Measurements from ENCODE around the gene CSTB.
A peak's percentile ranks its signal among the peaks of the same experiment; 100 is the strongest.

Gene CSTB

GRCh38 chr21:43809853-43810504 lies 33.9 kb upstream of the CSTB start:
- Histone ChIP-seq H3K27ac (ENCODE audit: poor library complexity, severe bottlenecking) (no peak overlapping the region), H3K4me3 (ENCODE audit: severe bottlenecking) (no peak overlapping the region), H3K9me3 (ENCODE audit: severe bottlenecking) (no peaks in the 10 kb centered on the region), H3K36me3 (ENCODE audit: low read depth) (peaks cover 3% of the 10 kb centered on the region; the same call in 1 of the 2 replicates), H3K27me3 (ENCODE audit: insufficient read depth, poor library complexity, severe bottlenecking) (no peaks in the 10 kb centered on the region), H3K4me1 (ENCODE audit: insufficient read depth, poor library complexity, severe bottlenecking) (peaks cover 15% of the 10 kb centered on the region)
- DNase-seq (ENCODE audit: low spot score) (no peak), ATAC-seq (ENCODE audit: low read depth) (no peak)
- TF ChIP-seq CTCF (IDR thresholded peaks at IDR 0.05; ENCODE audit: poor library complexity, severe bottlenecking) = no peak

GRCh38 chr21:43809346-43809799 lies 33.3 kb upstream of the CSTB start:
- Histone ChIP-seq H3K4me1 (ENCODE audit: insufficient read depth, poor library complexity, severe bottlenecking) (peaks cover 15% of the 10 kb centered on the region), H3K36me3 (ENCODE audit: low read depth) (peaks cover 3% of the 10 kb centered on the region; the same call in 1 of the 2 replicates), H3K27ac (ENCODE audit: poor library complexity, severe bottlenecking) (no peak overlapping the region), H3K27me3 (ENCODE audit: insufficient read depth, poor library complexity, severe bottlenecking) (no peaks in the 10 kb centered on the region), H3K4me3 (ENCODE audit: severe bottlenecking) (no peak overlapping the region), H3K9me3 (ENCODE audit: severe bottlenecking) (no peaks in the 10 kb centered on the region)
- ATAC-seq (ENCODE audit: low read depth) = no peak
- DNase-seq (ENCODE audit: low spot score) = no peak
- no peak for TF ChIP-seq CTCF (IDR thresholded peaks at IDR 0.05; ENCODE audit: poor library complexity, severe bottlenecking)

- no peak overlapping the region for H3K27ac ChIP-seq (ENCODE audit: poor library complexity, severe bottlenecking)
- TF ChIP-seq CTCF (IDR thresholded peaks at IDR 0.05; ENCODE audit: poor library complexity, severe bottlenecking) = no peak
- H3K4me1 ChIP-seq (ENCODE audit: insufficient read depth, poor library complexity, severe bottlenecking) = peaks cover 15% of the 10 kb centered on the region
- no peaks in the 10 kb centered on the region for H3K27me3 ChIP-seq (ENCODE audit: insufficient read depth, poor library complexity, severe bottlenecking)
- DNase-seq (ENCODE audit: low spot score) = no peak
- peaks cover 3% of the 10 kb centered on the region; the same call in 1 of the 2 replicates for H3K36me3 ChIP-seq (ENCODE audit: low read depth)
- no peaks in the 10 kb centered on the region for H3K9me3 ChIP-seq (ENCODE audit: severe bottlenecking)
- 0 out of 3 replicates have a peak, but pooled peaks have one; percentile 3 for ATAC-seq (ENCODE audit: low read depth)
- no peak overlapping the region for H3K4me3 ChIP-seq (ENCODE audit: severe bottlenecking)
Observed at GRCh38 chr21:43808832-43809251, 32.7 kb upstream of the CSTB start.

DNA sequence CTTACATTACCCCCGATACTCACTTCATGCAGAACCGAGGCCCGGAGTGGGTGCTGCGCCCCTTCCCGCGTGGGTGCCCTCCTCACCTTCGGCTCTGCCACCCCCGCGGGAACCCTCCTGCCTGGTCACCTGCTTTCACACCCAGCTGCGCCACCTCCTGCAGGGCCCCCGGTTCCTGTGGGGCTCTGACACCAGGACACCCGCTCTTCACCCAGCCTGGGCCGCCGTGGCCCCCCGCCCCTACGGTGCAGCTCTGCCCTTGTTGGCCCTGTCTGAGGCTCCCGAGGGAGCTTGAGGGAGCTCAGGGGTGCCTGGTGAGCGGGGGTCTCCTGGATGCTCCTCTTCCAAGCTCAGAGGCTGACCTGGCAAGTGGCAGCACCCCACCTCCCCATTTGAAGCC lies 32.3 kb upstream of the CSTB start:
- Histone ChIP-seq H3K4me1 (ENCODE audit: insufficient read depth, poor library complexity, severe bottlenecking) (peaks cover 15% of the 10 kb centered on the region), H3K9me3 (ENCODE audit: severe bottlenecking) (no peaks in the 10 kb centered on the region), H3K27me3 (ENCODE audit: insufficient read depth, poor library complexity, severe bottlenecking) (no peaks in the 10 kb centered on the region), H3K4me3 (ENCODE audit: severe bottlenecking) (no peak overlapping the region), H3K36me3 (ENCODE audit: low read depth) (peaks cover 3% of the 10 kb centered on the region; the same call in 1 of the 2 replicates), H3K27ac (ENCODE audit: poor library complexity, severe bottlenecking) (no peak overlapping the region)
- no peak for TF ChIP-seq CTCF (IDR thresholded peaks at IDR 0.05; ENCODE audit: poor library complexity, severe bottlenecking)
- no peak for ATAC-seq (ENCODE audit: low read depth)
- no peak for DNase-seq (ENCODE audit: low spot score)

All from RWPE2 (cell line).